ENCODE data around the gene KAT6B.

KAT6B gene

GRCh38 chr10:75014516-75015230, 188.3 kb downstream of the KAT6B start:
- no peak for DNase-seq (ENCODE audit: low read depth)

- no peak for DNase-seq (ENCODE audit: low read depth)
These were observed 189.0 kb downstream of the KAT6B start for GRCh38 chr10:75015442-75015841.

GRCh38 chr10:75016325-75016724, 189.9 kb downstream of the KAT6B start:
- DNase-seq (ENCODE audit: low read depth) = no peak

GRCh38 chr10:75018251-75018650, 191.9 kb downstream of the KAT6B start:
- DNase-seq (ENCODE audit: low read depth) = no peak

GRCh38 chr10:75018686-75019307, 192.4 kb downstream of the KAT6B start:
- no peak for DNase-seq (ENCODE audit: low read depth)

- DNase-seq (ENCODE audit: low read depth) = no peak
These were observed 193.0 kb downstream of the KAT6B start for GRCh38 chr10:75019370-75019769.

GRCh38 chr10:75020168-75020567, 193.8 kb downstream of the KAT6B start:
- no peak for DNase-seq (ENCODE audit: low read depth)

- no peak for DNase-seq (ENCODE audit: low read depth)
These were observed 195.2 kb downstream of the KAT6B start for GRCh38 chr10:75021379-75022249.

GRCh38 chr10:75023074-75023473, 196.7 kb downstream of the KAT6B start:
- no peak for DNase-seq (ENCODE audit: low read depth)

GRCh38 chr10:75024971-75025523, 198.6 kb downstream of the KAT6B start:
- DNase-seq (ENCODE audit: low read depth) = no peak

- DNase-seq (ENCODE audit: low read depth) = no peak
These were observed 201.6 kb downstream of the KAT6B start for GRCh38 chr10:75028049-75028448.

- DNase-seq (ENCODE audit: low read depth) = no peak
These were observed 202.3 kb downstream of the KAT6B start for GRCh38 chr10:75028748-75029147.

- DNase-seq (ENCODE audit: low read depth) = no peak
These were observed 203.0 kb downstream of the KAT6B start for GRCh38 chr10:75029420-75029819.

- no peak for DNase-seq (ENCODE audit: low read depth)
These were observed 203.5 kb downstream of the KAT6B start for GRCh38 chr10:75029857-75030256.

GRCh38 chr10:75030371-75030770, 204.0 kb downstream of the KAT6B start:
- DNase-seq (ENCODE audit: low read depth) = no peak

GRCh38 chr10:75032119-75032518, 205.7 kb downstream of the KAT6B start:
- no peak for DNase-seq (ENCODE audit: low read depth)

GRCh38 chr10:75032813-75033212, 206.4 kb downstream of the KAT6B start:
- DNase-seq (ENCODE audit: low read depth) = no peak

GRCh38 chr10:75033399-75034130, 207.2 kb downstream of the KAT6B start:
- DNase-seq (ENCODE audit: low read depth) = no peak

- DNase-seq (ENCODE audit: low read depth) = no peak
These were observed 207.7 kb downstream of the KAT6B start for GRCh38 chr10:75034131-75034512.

- no peak for DNase-seq (ENCODE audit: low read depth)
These were observed 208.4 kb downstream of the KAT6B start for GRCh38 chr10:75034714-75035258.

GRCh38 chr10:75035975-75036708, 209.7 kb downstream of the KAT6B start:
- DNase-seq (ENCODE audit: low read depth) = no peak

All from T follicular helper cell (primary cell).